Endothelial cell of umbilical vein (primary cell): ENCODE measurements around the gene RPS21. TPM values are rescaled to one million over a fixed set of nuclear protein-coding genes. Genes with fewer than 3 reads are reported as not detected.

Experiments used
- BruUV-seq: library from RNA; stranded (reverse); fragments of 400-500 nt; replicated peaks from 2 replicates; lab custom pipeline; 2021; lab: Mats Ljungman, UMichigan
- CTCF ChIA-PET: fragments of 300-600, 350-600 bp; sonication (Branson Sonifier 250); formaldehyde crosslinking; loops from one replicate; lab custom pipeline; 2021; ENCODE audit warnings: antibody characterized with exemption, inconsistent platforms; lab: Charles Lee
- POLR2A ChIA-PET: fragments of 300-600, 350-600 bp; sonication (Branson Sonifier 250); formaldehyde crosslinking; loops from one replicate; lab custom pipeline; 2021; ENCODE audit warnings: antibody characterized with exemption, inconsistent platforms; lab: Charles Lee
- DNase-seq: peaks from one replicate; pipeline ENCODE4 v3.0.0-alpha.2; 2011; ENCODE audit warnings: low read depth, low spot score
- FAIRE-seq: peaks from 2 replicates; lab custom pipeline; 2011; peaks lifted over from hg19 to GRCh38; lab: Jason Lieb, UNC
- H2AFZ ChIP-seq: 2 replicates; pipeline ENCODE4 v1.6.0; 2012; ENCODE audit warnings: low read depth, low read length, control low read depth, inconsistent platforms
- H3K27ac ChIP-seq: 2 replicates; pipeline ENCODE4 v1.5.1; 2011; ENCODE audit warnings: low read depth, mild to moderate bottlenecking, control low read depth, low read length, moderate library complexity; ENCODE audit not compliant: insufficient read depth
- H3K27me3 ChIP-seq, 2 experiments: 2 replicates each; pipeline versions ENCODE4 v1.6.0 to v1.6.1; 2011; ENCODE audit warnings: low read length in 2 of 2, mixed read lengths in 1 of 2; ENCODE audit not compliant: control insufficient read depth in 2 of 2, insufficient read depth in 2 of 2
- H3K36me3 ChIP-seq, 2 experiments: 2 replicates in 1 of 2; 3 replicates in 1 of 2; pipeline ENCODE4 v1.5.1; 2011; ENCODE audit warnings: low read length in 2 of 2, mild to moderate bottlenecking in 1 of 2, moderate library complexity in 1 of 2; ENCODE audit not compliant: control insufficient read depth in 2 of 2, insufficient read depth in 2 of 2; ENCODE audit errors: extremely low read depth in 1 of 2
- H3K4me1 ChIP-seq: 3 replicates; pipeline ENCODE4 v1.5.1; 2011; ENCODE audit warnings: mild to moderate bottlenecking, low read length; ENCODE audit not compliant: control insufficient read depth, insufficient read depth; ENCODE audit errors: extremely low read depth
- H3K4me2 ChIP-seq: 2 replicates; pipeline ENCODE4 v1.6.1; 2011; ENCODE audit warnings: low read length, control low read depth, mixed read lengths; ENCODE audit not compliant: insufficient read depth
- H3K4me3 ChIP-seq, 3 experiments: fragments of 200-600 bp in 1 of 3; sonication (generic), shearing (Covaris generic) in 1 of 3; replicated peaks in 1 of 3; 2 replicates each; pipeline ENCODE4 v1.5.1; 2011 to 2016; ENCODE audit warnings: control low read depth in 3 of 3, low read length in 3 of 3, mild to moderate bottlenecking in 2 of 3, inconsistent platforms in 1 of 3, low read depth in 1 of 3, moderate library complexity in 1 of 3; ENCODE audit not compliant: insufficient read depth in 1 of 3
- H3K79me2 ChIP-seq: 2 replicates; pipeline ENCODE4 v1.6.0; 2012; ENCODE audit warnings: low read length, inconsistent platforms; ENCODE audit not compliant: control insufficient read depth, insufficient read depth
- H3K9ac ChIP-seq: replicated peaks from 2 replicates; pipeline ENCODE3; 2011; ENCODE audit warnings: low read length, control low read depth; ENCODE audit not compliant: insufficient read depth; ENCODE audit errors: extremely low read depth
- H3K9me1 ChIP-seq: replicated peaks from 3 replicates; pipeline ENCODE4 v1.6.0; 2011; ENCODE audit warnings: mild to moderate bottlenecking, low read length; ENCODE audit not compliant: control insufficient read depth, insufficient read depth; ENCODE audit errors: extremely low read depth
- H3K9me3 ChIP-seq: replicated peaks from 2 replicates; pipeline ENCODE4 v1.5.1; 2012; ENCODE audit warnings: low read length, inconsistent platforms; ENCODE audit not compliant: control insufficient read depth, insufficient read depth
- H4K20me1 ChIP-seq: replicated peaks from 2 replicates; pipeline ENCODE3; 2011; ENCODE audit warnings: mild to moderate bottlenecking, low read length; ENCODE audit not compliant: control insufficient read depth, insufficient read depth; ENCODE audit errors: extremely low read depth
- EZH2 ChIP-seq: IDR thresholded peaks from 2 replicates; pipeline ENCODE4 v1.6.1; 2012; ENCODE audit warnings: borderline replicate concordance, low read depth, mild to moderate bottlenecking, moderate library complexity, low read length, inconsistent platforms; ENCODE audit not compliant: severe bottlenecking
- FOS ChIP-seq: IDR thresholded peaks from 2 replicates; pipeline ENCODE4 v1.6.1; 2011; ENCODE audit warnings: mild to moderate bottlenecking, low read length, moderate library complexity, borderline replicate concordance; ENCODE audit not compliant: insufficient read depth
- GATA2 ChIP-seq: IDR thresholded peaks from 2 replicates; pipeline ENCODE4 v1.7.0; 2011; ENCODE audit warnings: low read depth, mild to moderate bottlenecking, moderate library complexity, mixed read lengths, low read length; ENCODE audit not compliant: insufficient read length, insufficient read depth
- JUN ChIP-seq: IDR thresholded peaks from 2 replicates; pipeline ENCODE4 v1.6.1; 2011; ENCODE audit warnings: borderline replicate concordance, low read depth; ENCODE audit not compliant: insufficient read length, insufficient read depth
- MAX ChIP-seq: IDR thresholded peaks from 2 replicates; pipeline ENCODE4 v1.6.1; 2011; ENCODE audit not compliant: insufficient read depth, insufficient read length
- MYC ChIP-seq: IDR thresholded peaks from one replicate; pipeline ENCODE4 v1.6.1; 2011; ENCODE audit warnings: mild to moderate bottlenecking, low read depth, low read length
- POLR2A ChIP-seq: IDR thresholded peaks from 2 replicates; pipeline ENCODE4 v1.6.1; 2012; ENCODE audit warnings: low read depth, mild to moderate bottlenecking, control low read depth, low read length
- POLR2AphosphoS5 ChIP-seq: IDR thresholded peaks from 2 replicates; pipeline ENCODE4 v1.6.1; 2012; ENCODE audit warnings: low read depth, mild to moderate bottlenecking, control low read depth, low read length, moderate library complexity; ENCODE audit not compliant: insufficient read depth
- dilution Hi-C: fragments of 300-500 bp; cut with MboI; formaldehyde crosslinking; loops from one replicate; pipeline ENCODE4 v1.15.0; 2019; ENCODE audit warnings: low sequenced_read_pairs; ENCODE audit not compliant: extremely low pct_ligation_motif_present
- intact Hi-C: fragments of 100-400 bp; cut with micrococcal nuclease; formaldehyde crosslinking; loops from one replicate; pipeline ENCODE4 v1.10.0; 2022
- polyA plus RNA-seq, 4 experiments: library from polyadenylated mRNA; depleted of rRNA in 3 of 4; stranded (reverse) in 3 of 4; unstranded in 1 of 4; fragments of >200 nt; gene quantifications; 2 replicates each; pipeline versions ENCODE4 v1.2.1 to v1.2.3, GENCODE V29; 2011 to 2012; ENCODE audit warnings: missing spikeins in 1 of 4
- total RNA-seq: library from RNA; stranded (reverse); gene quantifications from 2 replicates; pipeline ENCODE4 v1.2.3, GENCODE V29; 2021
- TF ChIP-seq, protein P1 (sequence below), 2 donors: IDR thresholded peaks; 1 replicate in 1 of 2; 2 replicates in 1 of 2; pipeline ENCODE4 v1.5.1; 2011; ENCODE audit warnings: low read length in 2 of 2, mild to moderate bottlenecking in 2 of 2, moderate library complexity in 2 of 2, control low read depth in 1 of 2, inconsistent platforms in 1 of 2, low read depth in 1 of 2; ENCODE audit not compliant: insufficient read depth in 1 of 2; ENCODE audit errors: extremely low read depth in 1 of 2

Gene RPS21
- total and polyA plus RNA-seq, 2 donors (not counting 3 experiments of a cell fraction or from before 2014, with no cell fraction given), result 1,644 to 7,710 TPM

DNA sequence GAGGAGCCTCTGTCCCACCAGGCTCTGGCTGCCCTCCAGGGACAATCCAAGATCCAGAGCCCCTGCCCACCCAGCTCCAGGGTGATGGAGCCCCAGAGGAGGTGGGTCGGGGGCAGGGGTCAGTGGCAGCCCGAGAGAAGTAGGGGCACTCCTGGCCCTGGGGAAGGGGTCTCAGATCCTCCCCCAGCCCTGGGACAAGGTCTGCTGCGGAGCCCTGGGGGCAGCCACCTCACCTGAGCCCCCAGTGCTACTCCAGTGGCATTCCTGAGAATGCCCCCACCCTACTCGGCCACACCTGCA, 17.1 kb upstream of the RPS21 start:
- dilution Hi-C loops (no loop called here), intact Hi-C loops (loop anchor here (1.0 kb wide), 2 partner anchors 11 to 12 kb away; no protein-coding TSS in a partner anchor)
- DNase-seq (no peak), FAIRE-seq (no peak)
- H3K27ac ChIP-seq, result no peak overlapping the region
- no peak overlapping the region for H3K9ac ChIP-seq
- H3K36me3 ChIP-seq, result no peaks in the 10 kb centered on the region
- H4K20me1 ChIP-seq, result no peaks in the 10 kb centered on the region
- no peak overlapping the region for H3K4me3 ChIP-seq
- no peaks in the 10 kb centered on the region for H3K9me3 ChIP-seq
- POLR2A ChIA-PET, result no interaction called here
- H3K79me2 ChIP-seq, result peaks cover 21% of the 10 kb centered on the region
- H3K9me1 ChIP-seq, result no peaks in the 10 kb centered on the region
- CTCF ChIA-PET, result interaction anchor here (2.3 to 9.9 kb wide), 5 partner anchors 9 to 67 kb away, joined by 8 to 179 read pairs (median 13); partner anchors contain the start of gene ADRM1
- no peak for TF ChIP-seq EZH2
- no peak for TF ChIP-seq JUN
- TF ChIP-seq, protein P1, sequence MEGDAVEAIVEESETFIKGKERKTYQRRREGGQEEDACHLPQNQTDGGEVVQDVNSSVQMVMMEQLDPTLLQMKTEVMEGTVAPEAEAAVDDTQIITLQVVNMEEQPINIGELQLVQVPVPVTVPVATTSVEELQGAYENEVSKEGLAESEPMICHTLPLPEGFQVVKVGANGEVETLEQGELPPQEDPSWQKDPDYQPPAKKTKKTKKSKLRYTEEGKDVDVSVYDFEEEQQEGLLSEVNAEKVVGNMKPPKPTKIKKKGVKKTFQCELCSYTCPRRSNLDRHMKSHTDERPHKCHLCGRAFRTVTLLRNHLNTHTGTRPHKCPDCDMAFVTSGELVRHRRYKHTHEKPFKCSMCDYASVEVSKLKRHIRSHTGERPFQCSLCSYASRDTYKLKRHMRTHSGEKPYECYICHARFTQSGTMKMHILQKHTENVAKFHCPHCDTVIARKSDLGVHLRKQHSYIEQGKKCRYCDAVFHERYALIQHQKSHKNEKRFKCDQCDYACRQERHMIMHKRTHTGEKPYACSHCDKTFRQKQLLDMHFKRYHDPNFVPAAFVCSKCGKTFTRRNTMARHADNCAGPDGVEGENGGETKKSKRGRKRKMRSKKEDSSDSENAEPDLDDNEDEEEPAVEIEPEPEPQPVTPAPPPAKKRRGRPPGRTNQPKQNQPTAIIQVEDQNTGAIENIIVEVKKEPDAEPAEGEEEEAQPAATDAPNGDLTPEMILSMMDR (IDR thresholded peaks at IDR 0.05; ENCODE audit: extremely low read depth in 1 of 2, insufficient read depth in 1 of 2, low read depth in 1 of 2, low read length in 2 of 2), result no peak
- TF ChIP-seq GATA2, result no peak
- TF ChIP-seq POLR2AphosphoS5, result no peak
- no peak for TF ChIP-seq POLR2A
- no peak for TF ChIP-seq MYC
- no peak for TF ChIP-seq MAX
- TF ChIP-seq FOS, result no peak
- no TSS peak for BruUV-seq
- no peak overlapping the region for H3K4me2 ChIP-seq
- peaks cover 28% of the 10 kb centered on the region for H3K4me1 ChIP-seq
- H3K27me3 ChIP-seq, result no peaks in the 10 kb centered on the region
- H2AFZ ChIP-seq, result no peak overlapping the region
